HG03432 (cell line): ENCODE data around the gene CCDC69.
"Not testable (repeated sequence)": the region's sequence is repeated elsewhere in the genome, so short reads cannot be mapped to it uniquely, and the experiment has no call there.

ENCODE experiments used
- ATAC-seq: cut with Tn5 transposase; IDR thresholded peaks from one replicate; pipeline ENCODE4 v1.9.1; 2021; ENCODE audit warnings: mild to moderate bottlenecking, moderate library complexity; ENCODE audit not compliant: unreplicated experiment

CCDC69 gene, protein sequence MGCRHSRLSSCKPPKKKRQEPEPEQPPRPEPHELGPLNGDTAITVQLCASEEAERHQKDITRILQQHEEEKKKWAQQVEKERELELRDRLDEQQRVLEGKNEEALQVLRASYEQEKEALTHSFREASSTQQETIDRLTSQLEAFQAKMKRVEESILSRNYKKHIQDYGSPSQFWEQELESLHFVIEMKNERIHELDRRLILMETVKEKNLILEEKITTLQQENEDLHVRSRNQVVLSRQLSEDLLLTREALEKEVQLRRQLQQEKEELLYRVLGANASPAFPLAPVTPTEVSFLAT

DNA sequence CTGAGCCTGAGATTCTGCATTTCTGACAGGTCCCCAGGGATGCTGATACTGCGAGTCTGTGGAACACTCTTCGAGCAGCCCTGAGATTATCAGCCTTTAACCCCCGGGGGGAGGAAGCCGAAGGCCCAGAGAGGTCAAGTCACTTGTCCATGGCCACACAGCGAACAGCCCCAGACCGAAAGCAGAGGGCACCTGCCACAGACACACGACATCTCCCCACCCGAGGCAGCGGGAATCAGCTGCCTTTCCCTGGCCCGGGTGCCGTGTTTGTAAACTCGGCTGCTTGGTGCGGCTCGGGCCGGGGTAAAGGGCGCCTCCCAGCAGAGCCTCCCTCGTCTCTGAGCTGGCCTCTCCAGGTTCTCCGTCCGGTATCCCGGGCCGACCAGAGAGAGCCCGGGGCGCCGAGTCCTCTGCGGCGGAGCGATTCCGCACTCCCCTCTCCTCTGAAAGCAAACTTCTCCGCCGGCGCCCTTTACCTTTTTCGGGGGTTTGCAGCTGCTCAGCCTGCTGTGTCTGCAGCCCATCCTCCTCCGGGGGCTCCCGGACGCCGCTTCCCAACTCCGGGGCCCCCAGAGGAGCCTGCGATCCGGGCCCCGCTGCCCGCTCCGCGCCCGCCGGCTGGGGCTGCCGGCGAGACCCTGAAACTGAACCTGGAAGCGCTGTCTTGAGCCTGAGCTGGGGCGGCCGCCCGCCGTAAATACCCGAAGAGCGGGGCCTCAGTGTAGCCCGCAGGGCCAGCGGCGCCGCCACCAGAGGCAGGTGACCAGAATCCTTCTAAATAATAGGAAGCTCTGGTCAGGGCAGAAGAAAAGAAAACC is at the start of gene CCDC69:
Gene CCDC69, minus strand, starts transcription at position 646 of the 818 bp plus-strand sequence. Its CDS starts 122 bp downstream, at position 524.
- ATAC-seq: peak; percentile 82

GRCh38 chr5:151271336-151271735 is 47.4 kb upstream of the CCDC69 start:
- no peak for ATAC-seq

DNA sequence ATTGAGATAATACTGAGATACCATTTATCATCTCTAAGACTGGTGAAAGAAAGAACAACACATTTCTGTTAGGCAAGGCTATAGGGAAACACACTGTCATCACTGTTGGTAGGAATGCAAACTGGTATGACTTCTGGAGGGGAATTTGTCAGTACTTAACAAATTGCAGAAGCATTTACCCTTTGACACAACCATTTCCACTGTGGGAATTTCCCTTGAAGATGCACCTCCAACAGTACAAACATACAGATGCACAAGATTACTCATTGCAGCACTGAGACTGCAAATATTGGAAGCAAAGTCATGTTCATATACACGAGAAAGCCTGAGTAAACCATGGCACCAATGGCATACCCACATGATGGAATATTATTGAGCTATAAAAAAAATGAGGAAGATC is 46.7 kb upstream of the CCDC69 start:
- peak; percentile 94 for ATAC-seq

- ATAC-seq: no peak
These were observed 43.8 kb upstream of the CCDC69 start for GRCh38 chr5:151267491-151268260.

DNA sequence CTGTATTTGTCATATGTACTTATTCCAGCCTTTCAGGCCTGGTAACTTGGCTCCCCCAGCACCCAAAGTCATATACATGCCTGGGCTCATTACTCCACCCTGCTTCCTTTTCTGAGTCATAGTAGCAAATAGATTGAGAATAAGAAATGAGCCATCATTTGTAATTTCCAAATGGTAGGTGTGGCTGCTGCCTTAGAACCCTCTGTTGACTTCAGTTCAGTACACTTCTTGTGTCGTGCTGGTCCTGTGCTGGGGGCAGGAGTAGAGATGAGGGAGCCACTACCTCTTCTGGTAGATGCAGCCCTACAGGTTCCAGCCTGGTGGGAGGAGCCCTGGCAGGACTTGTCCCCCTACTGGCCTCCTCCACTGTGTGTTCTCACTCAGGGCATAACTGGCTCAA is 40.2 kb upstream of the CCDC69 start:
- peak; percentile 61 for ATAC-seq

DNA sequence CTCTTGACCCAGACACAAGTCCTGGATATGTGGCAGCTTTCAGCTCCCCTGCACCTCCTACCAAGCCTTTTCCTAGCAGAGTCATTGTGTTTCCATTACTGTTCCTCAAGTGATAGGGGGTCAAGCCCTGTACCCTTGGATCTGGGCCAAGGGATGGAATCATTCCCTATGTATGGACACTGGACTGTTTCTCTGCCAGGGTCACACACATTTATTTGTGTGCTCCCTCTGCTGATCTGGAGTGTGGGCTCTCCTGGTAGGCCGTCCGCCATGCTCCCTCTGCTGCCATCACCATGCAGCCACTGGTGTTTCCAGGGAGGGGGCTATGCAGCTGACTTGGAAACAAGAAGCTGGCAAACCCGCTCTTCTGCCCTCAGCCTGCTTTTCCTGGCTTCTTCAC is 38.6 kb upstream of the CCDC69 start:
- ATAC-seq: no peak

GRCh38 chr5:151259931-151260330 is 36.0 kb upstream of the CCDC69 start:
- ATAC-seq: no peak

- no peak for ATAC-seq
These were observed 34.9 kb upstream of the CCDC69 start for GRCh38 chr5:151258816-151259215.

DNA sequence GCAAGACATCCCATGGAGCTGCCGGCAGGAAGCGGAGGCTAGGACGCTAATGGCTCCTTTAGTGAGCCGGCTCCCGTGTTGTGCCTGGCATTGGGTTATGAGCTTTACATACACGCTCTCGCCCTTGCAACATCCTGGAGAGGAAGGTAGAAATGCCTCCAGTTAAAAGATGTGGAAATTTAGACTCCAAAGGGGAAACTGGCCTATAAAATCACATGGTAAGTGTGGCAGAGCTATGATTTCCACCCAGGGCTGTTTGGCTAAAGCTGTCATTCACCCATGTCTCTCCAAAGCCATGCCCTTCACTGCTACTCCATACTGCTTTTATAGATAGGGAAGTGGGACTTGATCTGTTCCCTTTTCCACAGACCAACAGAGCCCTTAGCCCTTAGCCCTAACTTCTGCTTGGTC is 34.3 kb upstream of the CCDC69 start:
- ATAC-seq: no peak

DNA sequence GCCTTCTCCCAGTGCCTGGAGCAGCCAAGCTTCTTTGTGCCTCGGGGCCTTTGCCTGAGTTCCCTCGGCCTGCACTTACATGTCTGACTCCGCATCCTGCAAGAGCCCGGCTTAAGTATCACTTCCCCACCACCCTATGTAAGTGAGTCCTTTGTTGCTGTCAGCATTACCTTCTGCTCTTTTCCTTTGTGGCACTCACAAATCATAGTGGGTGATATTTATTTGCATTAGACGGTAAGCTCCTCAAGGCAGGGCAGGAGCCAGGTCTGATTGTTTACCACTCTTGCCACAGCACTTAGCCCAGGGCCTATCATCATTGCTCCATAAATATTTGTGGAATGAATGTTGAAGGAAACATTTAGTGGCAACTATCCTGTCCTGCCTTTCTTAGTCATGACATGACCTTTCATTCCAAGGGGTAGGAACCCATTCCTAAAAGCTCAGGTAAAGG is 33.9 kb upstream of the CCDC69 start:
- ATAC-seq: peak; percentile 34

DNA sequence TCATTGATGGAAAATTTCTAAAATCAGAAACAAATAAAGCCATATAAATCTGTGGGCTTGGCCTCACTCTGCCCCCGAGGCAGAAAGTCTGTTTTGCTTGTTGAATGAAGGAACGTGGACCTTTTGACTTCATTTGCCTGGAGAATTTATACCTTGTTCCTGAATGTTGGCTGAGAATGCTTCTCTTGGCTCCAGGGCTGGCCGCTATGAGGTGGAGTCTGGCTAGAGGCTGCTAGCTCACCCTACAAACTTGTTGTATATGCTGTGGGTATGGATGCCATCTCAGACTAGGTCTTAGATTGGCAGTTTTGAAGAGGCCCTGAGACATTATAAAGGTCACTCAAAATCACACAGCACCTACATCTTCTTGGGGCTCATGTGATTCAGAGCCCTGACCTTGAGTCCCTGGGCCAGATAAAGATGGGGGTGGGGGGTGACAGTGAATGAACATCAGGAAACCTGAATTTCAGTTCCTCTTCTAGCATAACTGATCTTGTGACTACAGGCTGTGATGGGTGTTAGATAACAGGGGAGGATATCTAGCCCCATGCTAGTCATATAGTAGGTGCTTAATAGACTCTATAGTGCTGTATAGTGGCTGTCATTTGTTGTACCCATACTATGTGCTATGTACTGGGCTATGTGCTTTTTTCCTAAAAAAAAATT is 31.9 kb upstream of the CCDC69 start:
- peak; percentile 45 for ATAC-seq

DNA sequence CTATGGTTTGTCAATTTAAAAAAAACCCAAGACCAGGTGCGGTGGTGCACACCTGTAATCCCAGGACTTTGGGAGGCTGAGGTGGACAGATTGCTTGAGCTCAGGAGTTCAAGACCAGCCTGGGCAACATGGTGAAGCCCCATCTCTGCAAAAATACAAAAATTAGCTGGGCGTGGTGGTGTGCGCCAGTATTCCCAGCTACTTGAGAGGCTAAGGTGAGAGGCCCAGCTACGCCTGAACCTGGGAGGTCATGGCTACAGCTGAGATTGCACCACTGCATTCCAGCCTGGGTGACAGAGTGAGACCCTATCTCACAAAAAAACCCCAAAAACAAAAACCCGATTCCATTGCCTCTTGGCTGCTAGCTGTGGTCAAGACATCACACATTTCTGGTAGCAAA is 31.1 kb upstream of the CCDC69 start:
- not testable (repeated sequence) for ATAC-seq

- ATAC-seq: no peak
These were observed 30.7 kb upstream of the CCDC69 start for GRCh38 chr5:151254556-151254955.

GRCh38 chr5:151253605-151253950 is 29.7 kb upstream of the CCDC69 start:
- ATAC-seq: no peak

DNA sequence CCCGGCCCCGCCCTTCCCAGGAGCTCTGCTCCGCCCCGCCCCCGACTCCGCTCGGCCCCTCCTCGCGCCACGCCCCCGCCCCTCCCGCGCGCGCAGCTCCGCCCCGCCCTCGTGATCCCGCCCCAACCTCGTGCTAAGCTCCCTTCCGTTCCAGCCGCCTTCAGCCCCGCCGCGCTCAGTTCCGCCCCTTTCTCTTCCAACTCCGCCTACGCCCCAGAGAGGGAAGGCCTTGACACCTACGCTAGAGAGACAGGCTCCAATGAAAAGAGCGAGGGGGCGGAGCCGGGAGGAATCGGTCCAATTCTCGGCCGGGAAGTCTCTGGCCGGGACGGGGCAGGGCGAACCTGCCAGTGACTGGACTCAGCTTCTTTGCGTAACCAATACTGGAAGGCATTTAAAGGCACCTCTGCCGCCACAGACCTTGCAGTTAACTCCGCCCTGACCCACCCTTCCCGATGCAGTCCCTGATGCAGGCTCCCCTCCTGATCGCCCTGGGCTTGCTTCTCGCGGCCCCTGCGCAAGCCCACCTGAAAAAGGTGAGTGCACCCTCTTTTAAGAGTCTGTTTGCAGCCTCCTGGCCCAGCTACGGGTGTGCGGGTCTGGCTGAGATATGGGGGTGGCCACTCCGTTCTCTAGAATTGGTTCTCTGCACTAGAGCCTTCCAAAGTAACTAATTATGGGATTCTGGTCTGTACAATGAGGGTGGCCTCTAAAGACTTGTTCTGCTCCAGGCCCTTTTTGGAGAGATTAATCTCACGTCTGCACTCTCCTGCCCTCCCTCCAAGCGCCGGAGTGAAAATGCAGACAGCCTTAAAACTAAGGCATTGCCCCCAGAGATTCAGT is 29.1 kb upstream of the CCDC69 start, which contains the start of gene GM2A:
Gene GM2A, plus strand, starts transcription at position 424 of the 843 bp plus-strand sequence. Its CDS starts 32 bp downstream, at position 456.
- peak; percentile 86 for ATAC-seq

DNA sequence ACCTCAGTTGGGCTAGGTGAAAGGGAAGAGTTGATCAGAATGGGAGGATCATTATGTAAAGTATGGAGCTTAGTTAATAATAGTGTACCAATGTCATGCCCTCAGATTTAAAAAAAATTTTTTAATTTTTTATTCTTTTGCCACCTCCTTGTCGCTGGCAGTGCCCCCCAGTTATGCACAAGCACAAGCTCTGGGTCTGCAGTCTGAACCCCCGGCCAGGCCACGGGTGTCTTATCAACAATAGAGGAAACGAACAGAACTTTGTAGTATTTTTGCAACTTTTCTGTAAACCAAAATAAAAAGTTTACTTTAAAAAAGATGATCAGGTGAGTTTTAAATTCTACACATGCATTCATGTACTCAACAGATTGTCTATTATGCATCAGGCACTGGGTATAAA is 27.7 kb upstream of the CCDC69 start:
- ATAC-seq: no peak

- ATAC-seq: no peak
These were observed 27.2 kb upstream of the CCDC69 start for GRCh38 chr5:151251001-151251551.

GRCh38 chr5:151250346-151251000 is 26.6 kb upstream of the CCDC69 start:
- ATAC-seq: no peak

DNA sequence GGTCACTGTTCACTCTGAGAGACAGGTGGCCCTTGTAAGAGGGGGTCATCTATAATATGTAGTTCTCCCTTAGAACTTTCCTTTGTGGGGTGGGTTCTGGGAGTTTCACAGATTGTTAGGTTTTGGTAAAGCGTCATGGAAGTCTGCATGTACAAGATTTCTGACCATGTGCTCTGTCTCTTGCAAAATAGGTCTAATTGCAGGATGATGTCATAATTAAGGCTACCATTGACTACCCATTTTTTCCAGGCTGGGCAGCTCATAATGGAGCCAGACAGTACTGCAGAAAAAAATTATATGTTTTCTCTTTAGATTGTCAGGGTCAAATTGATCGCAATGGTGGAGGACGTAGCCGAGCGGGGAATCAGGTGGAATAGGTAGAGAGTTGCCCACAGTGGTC is 25.4 kb upstream of the CCDC69 start:
- ATAC-seq: no peak
